Kidney epithelial cell (primary cell): ENCODE results near the gene CNTNAP2. TPM values are rescaled to one million over a fixed set of nuclear protein-coding genes. Genes with fewer than 3 reads are reported as not detected.

ENCODE experiments used
- DNase-seq: peaks from one replicate; pipeline ENCODE4 v3.0.0-alpha.2; 2010; ENCODE audit warnings: low read depth
- H3K27me3 ChIP-seq: 2 replicates; pipeline ENCODE4 v1.6.0; 2011; ENCODE audit warnings: low read length; ENCODE audit not compliant: control insufficient read depth, insufficient read depth
- H3K36me3 ChIP-seq: 2 replicates; pipeline ENCODE4 v1.5.1; 2011; ENCODE audit warnings: low read length; ENCODE audit not compliant: control insufficient read depth, insufficient read depth
- H3K4me3 ChIP-seq: 2 replicates; pipeline ENCODE4 v1.5.1; 2011; ENCODE audit warnings: low read depth, mild to moderate bottlenecking, control low read depth, low read length
- total RNA-seq: library from RNA; depleted of rRNA; stranded (reverse); fragments of >200 nt; gene quantifications from 2 replicates; pipeline ENCODE4 v1.2.3, GENCODE V29; 2015
- TF ChIP-seq, protein P1 (sequence below): IDR thresholded peaks from 2 replicates; pipeline ENCODE4 v1.5.1; 2011; ENCODE audit warnings: mild to moderate bottlenecking, moderate library complexity, low read length, control low read depth, inconsistent platforms; ENCODE audit not compliant: insufficient read depth, poor library complexity, severe bottlenecking

The CNTNAP2 gene
- total RNA-seq, 1 donor from 2014 or later: 14.0 TPM

DNA sequence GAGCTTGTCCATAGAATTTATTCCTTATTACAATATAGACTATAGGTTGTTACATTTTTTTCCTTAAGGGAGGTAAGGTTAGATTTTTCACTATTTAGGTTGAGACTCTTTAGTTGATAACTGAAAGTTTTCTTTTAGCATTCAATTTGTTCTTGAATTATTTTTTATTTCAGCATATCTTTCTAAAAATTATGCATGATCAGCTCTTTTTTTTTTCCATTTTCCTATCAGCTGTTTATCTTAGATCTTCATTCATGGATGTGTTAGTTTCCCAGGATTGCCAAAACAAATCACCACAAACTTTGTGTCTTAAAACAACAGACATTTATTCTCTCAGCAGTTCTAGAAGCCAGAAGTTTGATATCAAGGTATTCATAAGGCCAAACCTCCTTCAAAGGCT is 1558.1 kb downstream of the CNTNAP2 start:
- no peak for DNase-seq
- Histone ChIP-seq H3K27me3 (no peaks in the 10 kb centered on the region), H3K36me3 (no peaks in the 10 kb centered on the region), H3K4me3 (no peak overlapping the region)
- TF ChIP-seq, protein P1, sequence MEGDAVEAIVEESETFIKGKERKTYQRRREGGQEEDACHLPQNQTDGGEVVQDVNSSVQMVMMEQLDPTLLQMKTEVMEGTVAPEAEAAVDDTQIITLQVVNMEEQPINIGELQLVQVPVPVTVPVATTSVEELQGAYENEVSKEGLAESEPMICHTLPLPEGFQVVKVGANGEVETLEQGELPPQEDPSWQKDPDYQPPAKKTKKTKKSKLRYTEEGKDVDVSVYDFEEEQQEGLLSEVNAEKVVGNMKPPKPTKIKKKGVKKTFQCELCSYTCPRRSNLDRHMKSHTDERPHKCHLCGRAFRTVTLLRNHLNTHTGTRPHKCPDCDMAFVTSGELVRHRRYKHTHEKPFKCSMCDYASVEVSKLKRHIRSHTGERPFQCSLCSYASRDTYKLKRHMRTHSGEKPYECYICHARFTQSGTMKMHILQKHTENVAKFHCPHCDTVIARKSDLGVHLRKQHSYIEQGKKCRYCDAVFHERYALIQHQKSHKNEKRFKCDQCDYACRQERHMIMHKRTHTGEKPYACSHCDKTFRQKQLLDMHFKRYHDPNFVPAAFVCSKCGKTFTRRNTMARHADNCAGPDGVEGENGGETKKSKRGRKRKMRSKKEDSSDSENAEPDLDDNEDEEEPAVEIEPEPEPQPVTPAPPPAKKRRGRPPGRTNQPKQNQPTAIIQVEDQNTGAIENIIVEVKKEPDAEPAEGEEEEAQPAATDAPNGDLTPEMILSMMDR: no peak

DNA sequence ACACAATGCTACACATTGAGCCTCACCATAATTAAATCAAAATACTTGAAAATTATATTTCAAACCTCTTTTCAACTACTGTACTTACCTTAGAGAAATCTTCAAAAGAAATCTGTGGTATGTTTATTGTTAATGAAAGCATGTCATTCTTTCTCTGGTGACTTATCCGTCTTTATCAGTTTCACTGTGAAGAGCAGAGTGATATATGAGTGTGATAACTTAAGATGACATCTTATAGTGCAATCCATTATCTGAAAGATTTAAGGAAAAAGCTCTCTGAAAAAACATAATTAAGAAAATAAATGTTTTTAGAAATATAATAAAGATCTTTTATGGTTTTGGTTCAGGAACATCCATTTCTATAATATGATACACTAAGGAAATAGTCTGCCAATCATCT is 1562.3 kb downstream of the CNTNAP2 start:
- DNase-seq: no peak
- H3K36me3 ChIP-seq: no peaks in the 10 kb centered on the region
- TF ChIP-seq, protein P1: no peak
- H3K4me3 ChIP-seq: no peak overlapping the region
- H3K27me3 ChIP-seq: no peaks in the 10 kb centered on the region

DNA sequence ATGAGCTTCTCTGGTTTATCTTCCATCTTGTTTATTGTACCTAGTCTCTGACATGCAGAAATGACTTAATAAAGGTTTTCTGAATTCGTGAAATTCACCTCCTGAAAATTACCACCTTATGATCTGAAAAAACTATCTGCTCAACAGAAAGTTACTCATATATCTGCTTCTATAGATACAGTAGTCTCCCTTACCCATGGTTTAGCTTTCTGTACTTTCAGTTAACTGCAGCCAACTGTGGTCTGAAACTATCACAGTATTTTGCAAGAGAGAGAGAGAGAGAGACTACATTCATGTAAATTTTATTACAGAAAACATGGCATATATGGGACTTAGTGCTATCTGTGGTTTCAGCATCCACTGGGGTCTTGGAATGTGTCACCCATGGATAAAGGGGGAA is 1564.9 kb downstream of the CNTNAP2 start:
- TF ChIP-seq, protein P1: no peak
- no peak for DNase-seq
- no peaks in the 10 kb centered on the region for H3K27me3 ChIP-seq
- no peak overlapping the region for H3K4me3 ChIP-seq
- no peaks in the 10 kb centered on the region for H3K36me3 ChIP-seq

DNA sequence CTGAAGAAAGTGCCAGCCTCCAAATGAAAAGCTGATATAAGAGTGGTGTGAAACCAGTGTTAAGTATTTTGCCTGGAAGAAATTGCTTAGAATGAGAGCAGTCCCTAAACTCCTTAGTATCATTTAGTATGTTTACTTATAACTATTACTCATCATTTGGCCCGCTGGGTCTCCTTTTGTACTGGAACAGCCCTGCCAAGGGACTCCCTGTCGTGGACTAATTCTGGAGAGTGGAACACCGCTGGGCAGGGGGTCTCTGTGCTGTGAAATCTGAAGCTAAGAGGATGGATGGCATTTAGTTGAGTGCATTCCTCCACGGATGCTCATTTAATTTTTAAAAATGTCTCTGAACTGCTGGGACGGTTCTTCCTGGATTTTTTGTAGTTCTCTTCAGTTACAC is 1584.1 kb downstream of the CNTNAP2 start:
- TF ChIP-seq, protein P1: no peak
- Histone ChIP-seq H3K4me3 (no peak overlapping the region), H3K27me3 (no peaks in the 10 kb centered on the region), H3K36me3 (no peaks in the 10 kb centered on the region)
- no peak for DNase-seq

DNA sequence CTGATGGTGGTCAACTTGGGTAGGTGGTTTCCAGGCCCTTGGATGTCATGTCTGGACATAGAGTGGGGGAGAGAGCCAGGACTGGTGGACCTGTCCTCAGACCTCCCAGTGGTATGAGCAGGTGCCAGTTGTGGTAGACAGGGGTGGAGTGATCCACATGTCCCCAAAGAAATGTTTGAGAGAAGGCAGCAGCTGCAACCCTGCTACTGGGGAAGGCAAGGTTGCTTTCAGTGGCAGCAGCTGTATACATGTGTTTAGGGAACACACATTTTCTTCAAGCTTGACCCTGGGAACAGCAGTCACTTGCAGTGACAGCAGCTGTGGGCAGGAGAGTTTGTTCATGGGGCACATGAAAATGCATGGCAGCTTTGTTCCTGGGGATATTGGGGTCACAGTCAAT is 1591.3 kb downstream of the CNTNAP2 start:
- no peaks in the 10 kb centered on the region for H3K27me3 ChIP-seq
- no peak for DNase-seq
- no peaks in the 10 kb centered on the region for H3K36me3 ChIP-seq
- TF ChIP-seq, protein P1: no peak
- no peak overlapping the region for H3K4me3 ChIP-seq

DNA sequence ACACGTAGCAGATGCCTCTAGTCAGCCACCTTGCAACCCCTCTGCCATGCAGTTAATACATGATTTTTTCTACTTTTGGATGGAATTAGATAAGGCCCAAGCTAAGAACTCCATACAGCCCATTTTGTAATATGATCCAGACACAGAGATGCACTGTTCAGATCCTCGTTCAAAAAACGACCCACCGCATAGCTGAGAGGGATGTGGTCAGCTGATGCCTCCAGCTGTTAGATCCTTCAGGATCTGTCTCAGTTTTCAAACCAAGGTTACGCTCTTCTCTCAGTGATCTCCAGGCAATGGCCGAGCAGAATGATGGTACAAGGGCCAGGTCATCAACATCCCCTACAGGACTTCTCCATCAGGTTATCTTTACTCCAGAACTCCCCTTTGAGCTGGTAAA is 1592.3 kb downstream of the CNTNAP2 start:
- Histone ChIP-seq H3K27me3 (no peaks in the 10 kb centered on the region), H3K36me3 (no peaks in the 10 kb centered on the region), H3K4me3 (no peak overlapping the region)
- TF ChIP-seq, protein P1: no peak
- DNase-seq: no peak
